H1 (cell line): Measurements from ENCODE around the gene TRAF3. TPM values are rescaled to one million over a fixed set of nuclear protein-coding genes. Genes with fewer than 3 reads are reported as not detected.

Experiments
- CTCF ChIA-PET: fragments of 300-600 bp; sonication (Branson Sonifier 250); formaldehyde crosslinking; loops from one replicate; lab custom pipeline; 2021; ENCODE audit not compliant: partially characterized antibody; lab: Charles Lee
- POLR2A ChIA-PET: fragments of 300-600 bp; sonication (Branson Sonifier 250); formaldehyde crosslinking; loops from one replicate; lab custom pipeline; 2021; ENCODE audit warnings: inconsistent platforms; ENCODE audit not compliant: partially characterized antibody; lab: Charles Lee
- DNase-seq, 2 experiments: peaks; one replicate each; pipeline versions ENCODE4 v3.0.0 to v3.0.0-alpha.2; 2010 to 2022; ENCODE audit warnings: low spot score in 2 of 2, low read depth in 1 of 2, mixed read lengths in 1 of 2
- FAIRE-seq: peaks from 2 replicates; lab custom pipeline; 2011; peaks lifted over from hg19 to GRCh38; lab: Jason Lieb, UNC
- H2AFZ ChIP-seq: 2 replicates; pipeline ENCODE4 v1.8.1; 2012; ENCODE audit warnings: low read length, inconsistent platforms
- H2AK5ac ChIP-seq: 2 replicates; pipeline ENCODE4 v1.6.1; 2013; ENCODE audit warnings: low read depth, low read length
- H2BK120ac ChIP-seq: replicated peaks from 2 replicates; pipeline ENCODE3; 2013; ENCODE audit warnings: low read depth, low read length, inconsistent platforms
- H2BK12ac ChIP-seq: 2 replicates; pipeline ENCODE4 v1.6.1; 2013; ENCODE audit warnings: low read depth, low read length
- H2BK15ac ChIP-seq: 2 replicates; pipeline ENCODE4 v1.6.1; 2013; ENCODE audit warnings: low read length
- H2BK20ac ChIP-seq: 2 replicates; pipeline ENCODE4 v1.6.1; 2013; ENCODE audit warnings: low read length
- H2BK5ac ChIP-seq: 2 replicates; pipeline ENCODE4 v1.6.1; 2013; ENCODE audit warnings: low read depth, low read length
- H3K14ac ChIP-seq: 2 replicates; pipeline ENCODE4 v1.6.1; 2013; ENCODE audit warnings: inconsistent platforms; ENCODE audit not compliant: insufficient read length
- H3K18ac ChIP-seq: 2 replicates; pipeline ENCODE4 v1.6.1; 2013; ENCODE audit warnings: low read length; ENCODE audit errors: extremely low read depth
- H3K23ac ChIP-seq: 2 replicates; pipeline ENCODE4 v1.6.1; 2013; ENCODE audit warnings: inconsistent platforms; ENCODE audit not compliant: insufficient read length
- H3K23me2 ChIP-seq: 2 replicates; pipeline ENCODE4 v1.6.1; 2013; ENCODE audit warnings: low read depth, low read length
- H3K27ac ChIP-seq: 2 replicates; pipeline ENCODE4 v1.6.1; 2011; ENCODE audit warnings: low read depth, low read length, inconsistent platforms
- H3K27me3 ChIP-seq, 4 experiments: replicated peaks in 1 of 4; 1 replicate in 1 of 4; 2 replicates in 3 of 4; pipeline versions ENCODE4 v1.6.1 to v1.8.1; 2011 to 2013; ENCODE audit warnings: low read length in 3 of 4, mild to moderate bottlenecking in 3 of 4, inconsistent platforms in 2 of 4, mixed read lengths in 2 of 4, moderate library complexity in 1 of 4; ENCODE audit not compliant: control insufficient read depth in 3 of 4, insufficient read depth in 3 of 4; ENCODE audit errors: extremely low read depth in 1 of 4
- H3K36me3 ChIP-seq, 4 experiments: 2 replicates each; pipeline versions ENCODE4 v1.6.1 to v1.8.1; 2011 to 2013; ENCODE audit warnings: mild to moderate bottlenecking in 4 of 4, low read length in 3 of 4, moderate library complexity in 2 of 4, control low read depth in 1 of 4, inconsistent platforms in 1 of 4; ENCODE audit not compliant: insufficient read depth in 4 of 4, control insufficient read depth in 2 of 4
- H3K4ac ChIP-seq: replicated peaks from 2 replicates; pipeline ENCODE3; 2013; ENCODE audit warnings: low read length, low read depth, mixed read lengths, inconsistent platforms; ENCODE audit not compliant: insufficient read length
- H3K4me1 ChIP-seq, 4 experiments: replicated peaks in 1 of 4; 1 replicate in 1 of 4; 2 replicates in 3 of 4; pipeline versions ENCODE4 v1.6.1 to v1.8.1; 2011 to 2013; ENCODE audit warnings: low read length in 3 of 4, inconsistent platforms in 2 of 4, mixed read lengths in 1 of 4; ENCODE audit not compliant: insufficient read depth in 4 of 4, control insufficient read depth in 3 of 4
- H3K4me2 ChIP-seq, 2 experiments: 2 replicates each; pipeline versions ENCODE4 v1.6.1 to v1.8.1; 2011 to 2013; ENCODE audit warnings: low read depth in 2 of 2, low read length in 2 of 2, control low read depth in 1 of 2, inconsistent platforms in 1 of 2, mild to moderate bottlenecking in 1 of 2; ENCODE audit not compliant: insufficient read depth in 1 of 2
- H3K4me3 ChIP-seq, 4 experiments: fragments of 200-600, 300-600 bp in 1 of 4; sonication (generic), shearing (Covaris generic), sonication (Bioruptor Twin) in 1 of 4; 2 replicates each; pipeline versions ENCODE4 v1.5.1 to v1.8.1; 2011 to 2016; ENCODE audit warnings: low read length in 4 of 4, low read depth in 3 of 4, control low read depth in 2 of 4, inconsistent platforms in 2 of 4, mild to moderate bottlenecking in 2 of 4, mixed read lengths in 1 of 4, moderate library complexity in 1 of 4; ENCODE audit not compliant: insufficient read depth in 2 of 4; ENCODE audit errors: extremely low read depth in 1 of 4
- H3K56ac ChIP-seq: replicated peaks from 2 replicates; pipeline ENCODE3; 2013; ENCODE audit warnings: low read depth, mild to moderate bottlenecking, mixed read lengths, low read length, inconsistent platforms; ENCODE audit not compliant: insufficient read length
- H3K79me1 ChIP-seq: 2 replicates; pipeline ENCODE4 v1.6.1; 2013; ENCODE audit warnings: low read depth, low read length, control low read depth
- H3K79me2 ChIP-seq, 2 experiments: 2 replicates each; pipeline versions ENCODE4 v1.6.1 to v1.8.1; 2012 to 2013; ENCODE audit warnings: low read length in 2 of 2, mild to moderate bottlenecking in 2 of 2, inconsistent platforms in 1 of 2; ENCODE audit not compliant: insufficient read depth in 2 of 2, control insufficient read depth in 1 of 2
- H3K9ac ChIP-seq, 4 experiments: replicated peaks in 1 of 4; 1 replicate in 1 of 4; 2 replicates in 3 of 4; pipeline versions ENCODE4 v1.6.1 to v1.8.1; 2011 to 2013; ENCODE audit warnings: low read depth in 3 of 4, low read length in 3 of 4, control low read depth in 2 of 4, mild to moderate bottlenecking in 2 of 4, moderate library complexity in 2 of 4, inconsistent platforms in 1 of 4; ENCODE audit errors: extremely low read depth in 1 of 4
- H3K9me3 ChIP-seq, 2 experiments: 2 replicates each; pipeline versions ENCODE4 v1.6.1 to v1.8.1; 2012 to 2013; ENCODE audit warnings: mild to moderate bottlenecking in 2 of 2, moderate library complexity in 2 of 2, control low read depth in 1 of 2, inconsistent platforms in 1 of 2, low read depth in 1 of 2, low read length in 1 of 2, mixed read lengths in 1 of 2; ENCODE audit not compliant: insufficient read depth in 2 of 2
- H4K20me1 ChIP-seq, 2 experiments: replicated peaks in 1 of 2; 2 replicates each; pipeline versions ENCODE3 to v1.8.1; 2011 to 2013; ENCODE audit warnings: inconsistent platforms in 2 of 2, low read length in 2 of 2, mild to moderate bottlenecking in 1 of 2; ENCODE audit not compliant: insufficient read depth in 2 of 2, control insufficient read depth in 1 of 2
- H4K5ac ChIP-seq: 2 replicates; pipeline ENCODE4 v1.6.1; 2013; ENCODE audit warnings: low read length, low read depth, mixed read lengths, inconsistent platforms; ENCODE audit not compliant: insufficient read length
- H4K8ac ChIP-seq: 2 replicates; pipeline ENCODE4 v1.8.0; 2013; ENCODE audit warnings: mild to moderate bottlenecking, moderate library complexity, low read length, inconsistent platforms; ENCODE audit not compliant: insufficient read depth; ENCODE audit errors: extremely low read depth
- H4K91ac ChIP-seq: replicated peaks from 2 replicates; pipeline ENCODE3; 2013; ENCODE audit warnings: low read length, mixed read lengths, inconsistent platforms; ENCODE audit not compliant: insufficient read length
- JUND ChIP-seq: IDR thresholded peaks from 2 replicates; pipeline ENCODE4 v1.6.1; 2011; ENCODE audit warnings: mild to moderate bottlenecking, improper control_type of control experiment, low read length
- KDM4A ChIP-seq: IDR thresholded peaks from one replicate; pipeline ENCODE4 v1.7.1; 2012; ENCODE audit warnings: low read depth, mild to moderate bottlenecking, moderate library complexity, low read length, inconsistent platforms; ENCODE audit not compliant: severe bottlenecking
- RAD21 ChIP-seq, 2 experiments: IDR thresholded peaks in 1 of 2; conservative IDR thresholded peaks in 1 of 2; 2 replicates each; pipeline ENCODE4 v1.6.1; 2011; ENCODE audit warnings: low read depth in 2 of 2, low read length in 2 of 2, improper control_type of control experiment in 1 of 2, inconsistent platforms in 1 of 2, mild to moderate bottlenecking in 1 of 2, moderate library complexity in 1 of 2
- RFX5 ChIP-seq: IDR thresholded peaks from 2 replicates; pipeline ENCODE4 v1.6.1; 2011; ENCODE audit warnings: low read depth, low read length, improper control_type of control experiment, borderline replicate concordance
- RNF2 ChIP-seq: fragments of 200-900, 300-1000 bp; sonication (generic); IDR thresholded peaks from 2 replicates; pipeline ENCODE4 v1.7.1; 2016; ENCODE audit warnings: borderline replicate concordance, low read depth, mild to moderate bottlenecking, antibody characterized with exemption, low read length; ENCODE audit not compliant: poor library complexity, severe bottlenecking; ENCODE audit errors: missing control alignments
- SIN3A ChIP-seq, 2 experiments: IDR thresholded peaks in 1 of 2; conservative IDR thresholded peaks in 1 of 2; 2 replicates each; pipeline ENCODE4 v1.6.1; 2011 to 2012; ENCODE audit warnings: low read length in 2 of 2, improper control_type of control experiment in 1 of 2, low read depth in 1 of 2, mild to moderate bottlenecking in 1 of 2
- SP4 ChIP-seq: IDR thresholded peaks from 2 replicates; pipeline ENCODE4 v1.6.1; 2012; ENCODE audit warnings: low read length, inconsistent platforms
- TEAD4 ChIP-seq: IDR thresholded peaks from 2 replicates; pipeline ENCODE4 v1.6.1; 2012; ENCODE audit warnings: low read depth, low read length, inconsistent platforms, mixed read lengths
- WGBS, 2 experiments: shearing (Covaris generic) in 1 of 2; methylation state at CpG; one replicate each; pipeline versions ENCODE4 v1.1.6 to v1.1.7; 2013 to 2015; ENCODE audit warnings: low lambda C conversion rate in 2 of 2, mixed read lengths in 2 of 2, inconsistent platforms in 1 of 2, low coverage in 1 of 2, missing lambda C conversion rate in 1 of 2; ENCODE audit not compliant: insufficient replicate concordance in 2 of 2, insufficient coverage in 1 of 2, insufficient read length in 1 of 2; ENCODE audit errors: extremely low coverage in 1 of 2, missing lambda C conversion rate in 1 of 2; 5-methylcytosine and 5-hydroxymethylcytosine counted together
- polyA plus RNA-seq, 7 experiments: library from polyadenylated mRNA; depleted of rRNA in 3 of 7; stranded (reverse) in 5 of 7; unstranded in 2 of 7; fragments of >200 nt in 5 of 7; fragments of 200-250 nt in 2 of 7; gene quantifications; 1 replicate in 5 of 7; 2 replicates in 1 of 7; 4 replicates in 1 of 7; pipeline versions ENCODE4 v1.2.1 to v1.2.3, GENCODE V29; 2011 to 2013; ENCODE audit warnings: missing spikeins in 2 of 7, mixed read lengths in 2 of 7
- total RNA-seq: library from RNA; stranded (reverse); fragmentation: NEBNext Ultra II Directional; extraction: Animal tissue kit (Norgen Biotek cat#: 25700); gene quantifications from 2 replicates; pipeline ENCODE4 v1.2.1, GENCODE V29; 2021
- TF ChIP-seq, protein P1 (sequence below): IDR thresholded peaks from 2 replicates; pipeline ENCODE4 v1.6.1; 2012; ENCODE audit warnings: inconsistent platforms

TRAF3 gene
- total and polyA plus RNA-seq, 2 of the 8 experiments (the other 6 are each of a cell fraction or from before 2014, with no cell fraction given): 5.8 to 12.1 TPM

DNA sequence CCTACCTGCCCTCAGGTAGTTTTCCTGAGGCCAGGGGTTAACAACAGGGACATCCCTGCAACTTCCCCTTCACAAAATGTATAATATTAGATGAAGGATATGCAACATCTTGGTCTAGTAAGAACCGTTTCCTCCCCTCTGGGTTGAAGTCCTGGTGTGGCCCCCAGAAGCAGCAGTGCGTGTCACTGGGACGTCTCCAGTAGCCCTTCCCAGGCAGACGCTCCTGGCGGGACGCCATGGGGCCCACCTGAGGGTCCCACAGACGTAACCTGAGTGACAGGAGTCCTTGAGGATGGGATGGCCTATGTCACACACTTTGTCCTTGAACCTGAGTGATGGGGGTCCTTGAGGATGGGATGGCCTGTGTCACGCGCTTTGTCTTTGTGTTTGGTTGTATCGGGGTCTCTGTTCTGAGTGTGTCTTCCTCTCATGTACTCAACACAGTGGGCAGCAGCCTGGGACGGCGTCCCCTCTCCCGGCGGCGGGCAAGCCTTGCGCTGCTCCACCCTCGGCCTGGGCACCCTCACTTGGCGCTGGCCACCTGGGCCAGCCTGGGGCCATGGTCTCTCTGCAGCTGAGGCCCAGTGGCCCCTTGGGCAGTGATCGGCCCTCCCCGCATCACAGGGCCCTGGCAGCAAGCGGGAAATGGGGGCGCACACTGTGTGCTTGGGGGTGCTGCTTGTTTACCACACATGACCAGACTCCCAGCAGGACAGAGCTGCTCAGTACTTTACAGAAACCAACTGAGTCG, 130.9 kb downstream of the TRAF3 start:
- FAIRE-seq: no peak
- DNase-seq: no peak
- Histone ChIP-seq H3K18ac (no peak overlapping the region), H3K56ac (no peak overlapping the region), H3K9me3 (peaks cover 3 to 15% of the 10 kb centered on the region in 2 experiments; a peak in 2 of 4 replicates), H2AK5ac (no peak overlapping the region), H2BK12ac (no peak overlapping the region), H3K9ac (no peak overlapping the region), H4K5ac (no peak overlapping the region), H3K4ac (no peak overlapping the region), H2AFZ (no peak overlapping the region), H3K4me3 (no peak overlapping the region), H4K20me1 (no peaks in the 10 kb centered on the region), H2BK15ac (no peak overlapping the region), H3K79me1 (no peaks in the 10 kb centered on the region), H3K36me3 (peaks cover 0 to 21% (median 7%) of the 10 kb centered on the region in 4 experiments; a peak in 3 of 8 replicates), H4K8ac (no peak overlapping the region; the same call in 1 of the 2 replicates), H4K91ac (no peak overlapping the region), H3K4me2 (no peak overlapping the region), H3K27ac (no peak overlapping the region), H3K27me3 (no peaks in the 10 kb centered on the region), H3K14ac (no peak overlapping the region), H3K4me1 (no peaks in the 10 kb centered on the region; a peak in 1 of 7 replicates), H2BK20ac (no peak overlapping the region), H2BK5ac (no peak overlapping the region), H2BK120ac (no peak overlapping the region), H3K23ac (no peak overlapping the region), H3K79me2 (no peaks in the 10 kb centered on the region), H3K23me2 (no peaks in the 10 kb centered on the region)
- WGBS, 2 experiments: 94% methylated on average over 23 of the region's 23 CpGs; no CpG with 5 or more reads in 1 of the 2 experiments
- TF ChIP-seq JUND (no peak), RFX5 (no peak), SP4 (no peak), SIN3A (conservative IDR thresholded peaks at IDR 0.05 in 1 of 2, IDR thresholded peaks at IDR 0.05 in 1 of 2; ENCODE audit: low read depth in 1 of 2, low read length in 2 of 2) (no peak), RNF2 (no peak), RAD21 (IDR thresholded peaks at IDR 0.05 in 1 of 2, conservative IDR thresholded peaks at IDR 0.05 in 1 of 2; ENCODE audit: low read depth in 2 of 2, low read length in 2 of 2) (no peak), TEAD4 (no peak), KDM4A (no peak)
- TF ChIP-seq, protein P1, sequence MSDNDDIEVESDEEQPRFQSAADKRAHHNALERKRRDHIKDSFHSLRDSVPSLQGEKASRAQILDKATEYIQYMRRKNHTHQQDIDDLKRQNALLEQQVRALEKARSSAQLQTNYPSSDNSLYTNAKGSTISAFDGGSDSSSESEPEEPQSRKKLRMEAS: no peak
- POLR2A ChIA-PET: no interaction called here
- CTCF ChIA-PET: interaction anchor here (0.8 kb wide), 1 partner anchor 214 kb away, joined by 3 read pairs; no protein-coding TSS in a partner anchor
